ENCODE measurements around the gene COL4A4. TPM values are rescaled to one million over a fixed set of nuclear protein-coding genes. Genes with fewer than 3 reads are reported as not detected.

Gene COL4A4
- total RNA-seq, 1 donor from 2014 or later: 7.4 TPM

- no peak for DNase-seq (ENCODE audit: low spot score)
- ATAC-seq: no peak
- intact Hi-C loops (cut with DNase I): no loop called here
These were observed 163.9 kb downstream of the COL4A4 start for GRCh38 chr2:227000123-227000522.

GRCh38 chr2:226999661-227000060, 164.3 kb downstream of the COL4A4 start:
- no peak for DNase-seq (ENCODE audit: low spot score)
- no peak for ATAC-seq
- intact Hi-C loops (cut with DNase I): loop anchor here (10.0 kb wide), 1 partner anchor 1335 kb away; no protein-coding TSS in a partner anchor

- ATAC-seq (no peak), DNase-seq (ENCODE audit: low spot score) (no peak)
- intact Hi-C loops (cut with DNase I): loop anchor here (10.0 kb wide), 1 partner anchor 1331 kb away; no protein-coding TSS in a partner anchor
These were observed 168.4 kb downstream of the COL4A4 start for GRCh38 chr2:226995625-226996041.

GRCh38 chr2:226994775-226995174, 169.2 kb downstream of the COL4A4 start:
- no peak for DNase-seq (ENCODE audit: low spot score)
- intact Hi-C loops (cut with DNase I): loop anchor here (10.0 kb wide), 1 partner anchor 1330 kb away; no protein-coding TSS in a partner anchor
- ATAC-seq: no peak

GRCh38 chr2:226993171-226993570, 170.8 kb downstream of the COL4A4 start:
- intact Hi-C loops (cut with DNase I): loop anchor here (10.0 kb wide), 1 partner anchor 1328 kb away; no protein-coding TSS in a partner anchor
- ATAC-seq (no peak), DNase-seq (ENCODE audit: low spot score) (no peak)

- intact Hi-C loops (cut with DNase I): loop anchor here (10.0 kb wide), 1 partner anchor 1327 kb away; no protein-coding TSS in a partner anchor
- DNase-seq (ENCODE audit: low spot score) (no peak), ATAC-seq (no peak)
These were observed 172.3 kb downstream of the COL4A4 start for GRCh38 chr2:226991663-226992062.

- no peak for ATAC-seq
- intact Hi-C loops (cut with DNase I): no loop called here
- no peak for DNase-seq (ENCODE audit: low spot score)
These were observed 178.4 kb downstream of the COL4A4 start for GRCh38 chr2:226985583-226985946.

- intact Hi-C loops (cut with DNase I): no loop called here
- DNase-seq (ENCODE audit: low spot score) (no peak), ATAC-seq (peak; percentile 89)
These were observed 179.0 kb downstream of the COL4A4 start for GRCh38 chr2:226984750-226985582.

- intact Hi-C loops (cut with DNase I): no loop called here
- ATAC-seq (no peak), DNase-seq (ENCODE audit: low spot score) (no peak)
These were observed 179.9 kb downstream of the COL4A4 start for GRCh38 chr2:226983895-226984749.

- intact Hi-C loops (cut with DNase I): no loop called here
- ATAC-seq (no peak), DNase-seq (ENCODE audit: low spot score) (no peak)
These were observed 182.1 kb downstream of the COL4A4 start for GRCh38 chr2:226981791-226982326.

GRCh38 chr2:226979004-226979403, 185.0 kb downstream of the COL4A4 start:
- intact Hi-C loops (cut with DNase I): no loop called here
- no peak for ATAC-seq

GRCh38 chr2:226978300-226978699, 185.7 kb downstream of the COL4A4 start:
- ATAC-seq (no peak), DNase-seq (ENCODE audit: low spot score) (no peak)
- intact Hi-C loops (cut with DNase I): no loop called here

More at GRCh38 chr2:226979004-226979403, 185.0 kb downstream of the COL4A4 start:
- no peak for DNase-seq (ENCODE audit: low spot score)

GRCh38 chr2:226977775-226978190, 186.2 kb downstream of the COL4A4 start:
- DNase-seq (ENCODE audit: low spot score): no peak
- intact Hi-C loops (cut with DNase I): no loop called here
- no peak for ATAC-seq

GRCh38 chr2:226973816-226974215, 190.2 kb downstream of the COL4A4 start:
- DNase-seq (ENCODE audit: low spot score) (no peak), ATAC-seq (no peak)
- intact Hi-C loops (cut with DNase I): no loop called here

GRCh38 chr2:226971770-226972169, 192.2 kb downstream of the COL4A4 start:
- intact Hi-C loops (cut with DNase I): no loop called here
- no peak for DNase-seq (ENCODE audit: low spot score)
- ATAC-seq: no peak

- no peak for DNase-seq (ENCODE audit: low spot score)
- ATAC-seq: no peak
- intact Hi-C loops (cut with DNase I): no loop called here
These were observed 192.9 kb downstream of the COL4A4 start for GRCh38 chr2:226971084-226971483.

- intact Hi-C loops (cut with DNase I): no loop called here
- ATAC-seq (no peak), DNase-seq (ENCODE audit: low spot score) (no peak)
These were observed 193.6 kb downstream of the COL4A4 start for GRCh38 chr2:226970362-226970761.

- ATAC-seq (peak; percentile 15), DNase-seq (ENCODE audit: low spot score) (no peak)
- intact Hi-C loops (cut with DNase I): no loop called here
These were observed 194.5 kb downstream of the COL4A4 start for GRCh38 chr2:226969417-226970080.

GRCh38 chr2:226965376-226965775, 198.6 kb downstream of the COL4A4 start:
- intact Hi-C loops (cut with DNase I): no loop called here
- DNase-seq (ENCODE audit: low spot score) (no peak), ATAC-seq (no peak)

Data from sciatic nerve (tissue), 2 donors.